Measurements from ENCODE around the gene SYT8.
"Not testable (repeated sequence)": the region's sequence is repeated elsewhere in the genome, so short reads cannot be mapped to it uniquely, and the experiment has no call there.

The SYT8 gene

GRCh38 chr11:1875851-1876301 lies 41.1 kb downstream of the SYT8 start:
- not testable (repeated sequence) for DNase-seq

- DNase-seq = peak; percentile 29
These were observed 41.7 kb downstream of the SYT8 start for GRCh38 chr11:1876361-1877063.

- DNase-seq = peak; percentile 19
These were observed 42.7 kb downstream of the SYT8 start for GRCh38 chr11:1877211-1878136.

- no peak for DNase-seq
These were observed 43.6 kb downstream of the SYT8 start for GRCh38 chr11:1878137-1879031.

GRCh38 chr11:1879342-1879940 lies 44.7 kb downstream of the SYT8 start:
- no peak for DNase-seq

- DNase-seq = no peak
These were observed 45.3 kb downstream of the SYT8 start for GRCh38 chr11:1879941-1880720.

- peak; percentile 28 for DNase-seq
These were observed 46.1 kb downstream of the SYT8 start for GRCh38 chr11:1880746-1881441.

GRCh38 chr11:1881442-1882264 lies 46.9 kb downstream of the SYT8 start:
- DNase-seq = no peak

- peak; percentile 83 for DNase-seq
These were observed 47.8 kb downstream of the SYT8 start for GRCh38 chr11:1882265-1883238.

GRCh38 chr11:1883346-1884302 lies 48.8 kb downstream of the SYT8 start:
- no peak for DNase-seq

GRCh38 chr11:1884303-1884700 lies 49.5 kb downstream of the SYT8 start:
- DNase-seq = no peak

GRCh38 chr11:1886551-1886950 lies 51.8 kb downstream of the SYT8 start:
- not testable (repeated sequence) for DNase-seq
